Gastroesophageal sphincter (tissue), 4 donors: ENCODE data around the gene C14orf93. TPM values are rescaled to one million over a fixed set of nuclear protein-coding genes. Genes with fewer than 3 reads are reported as not detected.
A peak's percentile ranks its signal among the peaks of the same experiment; 100 is the strongest.

Experiments
- ATAC-seq: fragments of 150-250 bp; one replicate; pipeline ENCODE4 v1.9.1; 2016; ENCODE audit warnings: mild to moderate bottlenecking, moderate library complexity
- H3K27ac ChIP-seq, 4 donors: fragments of 200-600 bp; sonication (generic) in 3 of 4; 1 replicate in 3 of 4; 2 replicates in 1 of 4; pipeline ENCODE4 v1.5.1; 2016 to 2019
- H3K27me3 ChIP-seq: fragments of 200-600 bp; sonication (generic); one replicate; pipeline ENCODE4 v1.5.1; 2019
- H3K36me3 ChIP-seq, 2 donors: fragments of 200-600 bp; sonication (generic); one replicate each; pipeline ENCODE4 v1.5.1; 2019; ENCODE audit warnings: control low read depth in 1 of 2
- H3K4me1 ChIP-seq, 3 donors: fragments of 200-600 bp; sonication (generic); 1 replicate in 2 of 3; 2 replicates in 1 of 3; pipeline ENCODE4 v1.5.1; 2016 to 2019; ENCODE audit warnings: control low read depth in 2 of 3
- H3K4me3 ChIP-seq, 2 donors: fragments of 200-600 bp; sonication (generic); one replicate each; pipeline ENCODE4 v1.5.1; 2019; ENCODE audit warnings: mild to moderate bottlenecking in 1 of 2, moderate library complexity in 1 of 2
- H3K9me3 ChIP-seq, 3 donors: fragments of 200-600 bp; sonication (generic); one replicate each; pipeline ENCODE4 v1.5.1; 2017 to 2019; ENCODE audit warnings: control low read depth in 2 of 3
- CTCF ChIP-seq, 4 experiments: fragments of 200-600 bp in 2 of 4; fragments of 450-650 bp in 2 of 4; sonication (generic) in 1 of 4; IDR thresholded peaks; one replicate each; pipeline ENCODE4 v1.5.1; 2017 to 2019; ENCODE audit warnings: antibody characterized with exemption in 4 of 4, mild to moderate bottlenecking in 2 of 4, moderate library complexity in 2 of 4
- EP300 ChIP-seq: sonication (generic); formaldehyde crosslinking; IDR thresholded peaks from one replicate; pipeline ENCODE4 v1.6.1; 2017; ENCODE audit warnings: antibody characterized with exemption, mild to moderate bottlenecking
- POLR2A ChIP-seq, 2 donors: fragments of 450-650 bp; IDR thresholded peaks; one replicate each; pipeline ENCODE4 v1.6.1; 2017; ENCODE audit warnings: antibody characterized with exemption in 2 of 2, mild to moderate bottlenecking in 2 of 2, moderate library complexity in 1 of 2
- POLR2AphosphoS5 ChIP-seq: sonication (generic); formaldehyde crosslinking; IDR thresholded peaks from one replicate; pipeline ENCODE4 v1.6.1; 2017; ENCODE audit warnings: antibody characterized with exemption
- WGBS, 2 donors: methylation state at CpG; one replicate each; pipeline ENCODE4 v1.1.5; 2018; ENCODE audit warnings: low coverage in 1 of 2; 5-methylcytosine and 5-hydroxymethylcytosine counted together
- total RNA-seq, 4 donors: library from RNA; depleted of rRNA; stranded (reverse); fragments of >200 nt; gene quantifications; one replicate each; pipeline ENCODE4 v1.1.0, GENCODE V29; 2016

C14orf93 gene
- total RNA-seq, 4 donors from 2014 or later = 8.4 to 16.0 (median 13.2) TPM

GRCh38 chr14:22997676-22998323, 12.1 kb downstream of the C14orf93 start:
- Histone ChIP-seq H3K4me3 (no peak overlapping the region), H3K36me3 (peaks cover 0 to 11% of the 10 kb centered on the region in 2 donors), H3K9me3 (no peaks in the 10 kb centered on the region), H3K4me1 (peaks cover 0 to 6% (median 0%) of the 10 kb centered on the region in 3 donors), H3K27me3 (no peaks in the 10 kb centered on the region), H3K27ac (no peak overlapping the region)
- TF ChIP-seq POLR2AphosphoS5 = no peak
- 78 to 81% methylated on average over 4 of the region's 9 CpGs for WGBS, 2 donors
- ATAC-seq = no peak

- ATAC-seq = no peak
- Histone ChIP-seq H3K9me3 (no peaks in the 10 kb centered on the region), H3K4me1 (peaks cover 0 to 6% (median 0%) of the 10 kb centered on the region in 3 donors), H3K27me3 (no peaks in the 10 kb centered on the region), H3K36me3 (peaks cover 0 to 11% of the 10 kb centered on the region in 2 donors), H3K27ac (no peak overlapping the region), H3K4me3 (no peak overlapping the region)
- TF ChIP-seq POLR2AphosphoS5 (no peak), CTCF (IDR thresholded peaks at IDR 0.05) (no peak), EP300 (no peak), POLR2A (IDR thresholded peaks at IDR 0.05) (no peak)
- WGBS, 2 donors = 67 to 74% methylated on average over 7 to 8 of the region's 11 CpGs
Measured at GRCh38 chr14:22996768-22997654, 12.9 kb downstream of the C14orf93 start.

- peaks cover 0 to 6% (median 0%) of the 10 kb centered on the region in 3 donors for H3K4me1 ChIP-seq
- H3K9me3 ChIP-seq = no peaks in the 10 kb centered on the region
- H3K27me3 ChIP-seq = no peaks in the 10 kb centered on the region
- peaks cover 0 to 18% of the 10 kb centered on the region in 2 donors for H3K36me3 ChIP-seq
- TF ChIP-seq POLR2A (IDR thresholded peaks at IDR 0.05) (no peak), CTCF (IDR thresholded peaks at IDR 0.05) (no peak), EP300 (no peak), POLR2AphosphoS5 (no peak)
- no peak overlapping the region for H3K27ac ChIP-seq
- ATAC-seq = no peak
- H3K4me3 ChIP-seq = no peak overlapping the region
- 87 to 90% methylated on average over 3 of the region's 9 CpGs for WGBS, 2 donors
Measured at GRCh38 chr14:22995889-22996625, 13.9 kb downstream of the C14orf93 start.

GRCh38 chr14:22994762-22995275, 15.1 kb downstream of the C14orf93 start:
- WGBS, 2 donors = 10 to 29% methylated on average over 1 to 3 of the region's 4 CpGs
- TF ChIP-seq POLR2AphosphoS5 (no peak), EP300 (no peak), CTCF (IDR thresholded peaks at IDR 0.05) (peak in 3 of 4 experiments; percentile 39 to 59 (median 48))
- no peaks in the 10 kb centered on the region for H3K9me3 ChIP-seq
- H3K36me3 ChIP-seq = peaks cover 0 to 27% of the 10 kb centered on the region in 2 donors
- H3K27me3 ChIP-seq = no peaks in the 10 kb centered on the region
- H3K4me3 ChIP-seq = no peak overlapping the region
- peaks cover 0 to 6% (median 0%) of the 10 kb centered on the region in 3 donors for H3K4me1 ChIP-seq
- ATAC-seq = peak; percentile 39
- H3K27ac ChIP-seq = no peak overlapping the region

- Histone ChIP-seq H3K27ac (no peak overlapping the region), H3K36me3 (peaks cover 0 to 28% of the 10 kb centered on the region in 2 donors), H3K4me1 (peaks cover 0 to 6% (median 0%) of the 10 kb centered on the region in 3 donors), H3K9me3 (no peaks in the 10 kb centered on the region), H3K4me3 (no peak overlapping the region), H3K27me3 (no peaks in the 10 kb centered on the region)
- TF ChIP-seq POLR2AphosphoS5 (no peak), POLR2A (IDR thresholded peaks at IDR 0.05) (no peak), CTCF (IDR thresholded peaks at IDR 0.05) (no peak), EP300 (no peak)
- no peak for ATAC-seq
Measured at GRCh38 chr14:22993517-22993916, 16.4 kb downstream of the C14orf93 start.
